Right renal cortex interstitium (tissue), 3 donors: ENCODE data around the gene DEFB108B. TPM values are rescaled to one million over a fixed set of nuclear protein-coding genes. Genes with fewer than 3 reads are reported as not detected.
"Not testable (repeated sequence)": the region's sequence is repeated elsewhere in the genome, so short reads cannot be mapped to it uniquely, and the experiment has no call there.

ENCODE experiments used
- DNase-seq, 3 donors: peaks; one replicate each; pipeline ENCODE4 v3.0.0-alpha.2; 2013; ENCODE audit warnings: low read depth in 3 of 3, low spot score in 2 of 3
- polyA plus RNA-seq, 3 donors: library from polyadenylated mRNA; unstranded; fragments of 120-200 nt; gene quantifications; one replicate each; pipeline ENCODE4 v1.2.1, GENCODE V29; 2013; ENCODE audit not compliant: insufficient read length in 3 of 3

Gene DEFB108B
- not detected for polyA plus RNA-seq

- DNase-seq: not testable (repeated sequence)
Observed at GRCh38 chr11:71832811-71833210, at the start of gene DEFB108B. Gene DEFB108B, plus strand, starts transcription at chr11:71833200. Its CDS starts 0 bp downstream, at chr11:71833200.

- DNase-seq: peak in 2 of 3 donors; percentile 63 to 70
Observed at GRCh38 chr11:71786114-71786847, 46.7 kb upstream of the DEFB108B start.

GRCh38 chr11:71786848-71787097, 46.2 kb upstream of the DEFB108B start:
- DNase-seq: not testable (repeated sequence)

- DNase-seq: peak; percentile 95 to 96 (median 95)
Observed at GRCh38 chr11:71787098-71787823, 45.7 kb upstream of the DEFB108B start.

GRCh38 chr11:71787824-71788454, 45.1 kb upstream of the DEFB108B start:
- not testable (repeated sequence) for DNase-seq

- not testable (repeated sequence) for DNase-seq
Observed at GRCh38 chr11:71789444-71790196, 43.4 kb upstream of the DEFB108B start.

GRCh38 chr11:71791111-71791510, 41.9 kb upstream of the DEFB108B start:
- DNase-seq: not testable (repeated sequence)

- DNase-seq: not testable (repeated sequence)
Observed at GRCh38 chr11:71792621-71793235, 40.3 kb upstream of the DEFB108B start.

- DNase-seq: not testable (repeated sequence)
Observed at GRCh38 chr11:71794386-71795040, 38.5 kb upstream of the DEFB108B start.

GRCh38 chr11:71795236-71795635, 37.8 kb upstream of the DEFB108B start:
- DNase-seq: not testable (repeated sequence)

- not testable (repeated sequence) for DNase-seq
Observed at GRCh38 chr11:71796016-71796415, 37.0 kb upstream of the DEFB108B start.

- not testable (repeated sequence) for DNase-seq
Observed at GRCh38 chr11:71796781-71797180, 36.2 kb upstream of the DEFB108B start.

- DNase-seq: not testable (repeated sequence)
Observed at GRCh38 chr11:71799556-71800128, 33.4 kb upstream of the DEFB108B start.

GRCh38 chr11:71800335-71800953, 32.6 kb upstream of the DEFB108B start:
- DNase-seq: peak in 1 of 3 donors; percentile 45

GRCh38 chr11:71801026-71801425, 32.0 kb upstream of the DEFB108B start:
- DNase-seq: not testable (repeated sequence)

GRCh38 chr11:71802874-71803273, 30.1 kb upstream of the DEFB108B start:
- not testable (repeated sequence) for DNase-seq

- not testable (repeated sequence) for DNase-seq
Observed at GRCh38 chr11:71804158-71804947, 28.6 kb upstream of the DEFB108B start.

- DNase-seq: not testable (repeated sequence)
Observed at GRCh38 chr11:71812529-71812928, 20.5 kb upstream of the DEFB108B start.
